ENCODE measurements around the gene TUT7.

TUT7 gene

GRCh38 chr9:86333651-86334050 is 20.6 kb downstream of the TUT7 start:
- peaks cover 20% of the 10 kb centered on the region for H3K4me1 ChIP-seq (ENCODE audit: control insufficient read depth, low read length)
- no peaks in the 10 kb centered on the region for H4K20me1 ChIP-seq (ENCODE audit: control insufficient read depth, insufficient read depth, low read depth, low read length)
- peaks cover 10% of the 10 kb centered on the region for H3F3A ChIP-seq (ENCODE audit: control insufficient read depth, insufficient read depth)
- no peaks in the 10 kb centered on the region for H3K9me3 ChIP-seq (ENCODE audit: control insufficient read depth, insufficient read depth, low read length)
- H3K9me2 ChIP-seq (replicated peaks; ENCODE audit: control insufficient read depth, low read length), result no peaks in the 10 kb centered on the region
- TF ChIP-seq, protein P1, sequence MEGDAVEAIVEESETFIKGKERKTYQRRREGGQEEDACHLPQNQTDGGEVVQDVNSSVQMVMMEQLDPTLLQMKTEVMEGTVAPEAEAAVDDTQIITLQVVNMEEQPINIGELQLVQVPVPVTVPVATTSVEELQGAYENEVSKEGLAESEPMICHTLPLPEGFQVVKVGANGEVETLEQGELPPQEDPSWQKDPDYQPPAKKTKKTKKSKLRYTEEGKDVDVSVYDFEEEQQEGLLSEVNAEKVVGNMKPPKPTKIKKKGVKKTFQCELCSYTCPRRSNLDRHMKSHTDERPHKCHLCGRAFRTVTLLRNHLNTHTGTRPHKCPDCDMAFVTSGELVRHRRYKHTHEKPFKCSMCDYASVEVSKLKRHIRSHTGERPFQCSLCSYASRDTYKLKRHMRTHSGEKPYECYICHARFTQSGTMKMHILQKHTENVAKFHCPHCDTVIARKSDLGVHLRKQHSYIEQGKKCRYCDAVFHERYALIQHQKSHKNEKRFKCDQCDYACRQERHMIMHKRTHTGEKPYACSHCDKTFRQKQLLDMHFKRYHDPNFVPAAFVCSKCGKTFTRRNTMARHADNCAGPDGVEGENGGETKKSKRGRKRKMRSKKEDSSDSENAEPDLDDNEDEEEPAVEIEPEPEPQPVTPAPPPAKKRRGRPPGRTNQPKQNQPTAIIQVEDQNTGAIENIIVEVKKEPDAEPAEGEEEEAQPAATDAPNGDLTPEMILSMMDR (IDR thresholded peaks at IDR 0.05; ENCODE audit: low read depth, low read length, poor library complexity, severe bottlenecking), result no peak
- no peak for TF ChIP-seq EZH2phosphoT487 (IDR thresholded peaks at IDR 0.05; ENCODE audit: borderline replicate concordance, low read length)
- no peak overlapping the region for H3K27ac ChIP-seq (ENCODE audit: low read depth, low read length)
- H3K4me2 ChIP-seq (ENCODE audit: low read length), result no peak overlapping the region
- H3K4me3 ChIP-seq (ENCODE audit: low read length), result no peak overlapping the region
- no peaks in the 10 kb centered on the region for H3K27me3 ChIP-seq (ENCODE audit: control insufficient read depth, low read length)
- H3K36me3 ChIP-seq (ENCODE audit: control insufficient read depth, low read length), result peaks cover 78% of the 10 kb centered on the region
- no peaks in the 10 kb centered on the region for H3K79me2 ChIP-seq (ENCODE audit: control insufficient read depth, low read length)

GRCh38 chr9:86330186-86330585 is 24.0 kb downstream of the TUT7 start:
- no peak overlapping the region for H3K4me3 ChIP-seq (ENCODE audit: low read length)
- no peaks in the 10 kb centered on the region for H3K27me3 ChIP-seq (ENCODE audit: control insufficient read depth, low read length)
- peaks cover 77% of the 10 kb centered on the region for H3K36me3 ChIP-seq (ENCODE audit: control insufficient read depth, low read length)
- no peaks in the 10 kb centered on the region for H3K79me2 ChIP-seq (ENCODE audit: control insufficient read depth, low read length)
- H3K9me2 ChIP-seq (replicated peaks; ENCODE audit: control insufficient read depth, low read length), result no peaks in the 10 kb centered on the region
- H3K4me1 ChIP-seq (ENCODE audit: control insufficient read depth, low read length), result peaks cover 5% of the 10 kb centered on the region
- no peak for TF ChIP-seq EZH2phosphoT487 (IDR thresholded peaks at IDR 0.05; ENCODE audit: borderline replicate concordance, low read length)
- TF ChIP-seq, protein P1 (IDR thresholded peaks at IDR 0.05; ENCODE audit: low read depth, low read length, poor library complexity, severe bottlenecking), result no peak
- no peak overlapping the region for H3K4me2 ChIP-seq (ENCODE audit: low read length)
- H4K20me1 ChIP-seq (ENCODE audit: control insufficient read depth, insufficient read depth, low read depth, low read length), result no peaks in the 10 kb centered on the region
- H3K9me3 ChIP-seq (ENCODE audit: control insufficient read depth, insufficient read depth, low read length), result no peaks in the 10 kb centered on the region
- H3F3A ChIP-seq (ENCODE audit: control insufficient read depth, insufficient read depth), result no peaks in the 10 kb centered on the region
- no peak overlapping the region for H3K27ac ChIP-seq (ENCODE audit: low read depth, low read length)

DNA sequence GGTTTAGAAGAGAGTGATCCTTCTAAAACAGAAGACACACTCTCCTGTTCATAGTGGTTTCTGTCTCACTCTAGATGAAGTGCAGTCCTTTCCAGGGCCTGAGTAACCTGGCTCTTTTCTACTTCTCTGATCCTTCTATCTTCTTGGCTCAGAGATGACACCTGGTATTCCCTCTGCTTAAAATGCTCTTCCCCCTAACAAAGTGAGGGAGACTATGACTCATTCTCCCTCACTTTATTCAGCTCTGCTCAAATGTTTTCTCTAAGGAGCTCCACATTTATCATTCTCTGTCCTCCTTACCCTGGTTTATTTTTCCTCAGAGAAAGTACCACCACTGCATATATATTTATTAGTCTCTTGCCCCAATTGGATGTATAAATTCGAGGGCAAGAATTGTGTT is 24.6 kb downstream of the TUT7 start:
- Histone ChIP-seq H4K20me1 (ENCODE audit: control insufficient read depth, insufficient read depth, low read depth, low read length) (no peaks in the 10 kb centered on the region), H3K4me2 (ENCODE audit: low read length) (no peak overlapping the region), H3K4me1 (ENCODE audit: control insufficient read depth, low read length) (peaks cover 10% of the 10 kb centered on the region), H3K79me2 (ENCODE audit: control insufficient read depth, low read length) (no peaks in the 10 kb centered on the region), H3K4me3 (ENCODE audit: low read length) (no peak overlapping the region), H3F3A (ENCODE audit: control insufficient read depth, insufficient read depth) (no peaks in the 10 kb centered on the region), H3K27me3 (ENCODE audit: control insufficient read depth, low read length) (no peaks in the 10 kb centered on the region), H3K9me2 (replicated peaks; ENCODE audit: control insufficient read depth, low read length) (no peaks in the 10 kb centered on the region), H3K27ac (ENCODE audit: low read depth, low read length) (no peak overlapping the region), H3K9me3 (ENCODE audit: control insufficient read depth, insufficient read depth, low read length) (no peaks in the 10 kb centered on the region), H3K36me3 (ENCODE audit: control insufficient read depth, low read length) (peaks cover 77% of the 10 kb centered on the region)
- TF ChIP-seq, protein P1 (IDR thresholded peaks at IDR 0.05; ENCODE audit: low read depth, low read length, poor library complexity, severe bottlenecking), result no peak
- TF ChIP-seq EZH2phosphoT487 (IDR thresholded peaks at IDR 0.05; ENCODE audit: borderline replicate concordance, low read length), result no peak

DNA sequence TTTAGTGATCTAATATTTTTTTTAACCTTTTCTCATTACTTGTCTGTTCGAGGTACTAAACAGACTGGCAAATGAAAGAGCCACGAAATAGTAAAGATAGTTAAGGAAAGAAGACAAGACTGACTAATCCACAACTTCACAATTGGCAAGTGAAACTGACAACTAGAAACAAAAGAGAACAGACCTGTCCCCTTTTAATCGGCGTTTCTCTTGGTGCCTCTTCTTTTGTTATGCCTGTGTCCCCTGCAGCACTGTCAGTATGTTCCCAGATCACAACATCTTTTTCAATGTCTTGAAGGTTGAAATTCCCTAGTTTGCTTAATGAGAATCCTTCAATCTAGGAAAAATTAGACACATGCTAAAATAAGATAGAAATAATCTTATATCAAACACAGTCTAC is 26.1 kb downstream of the TUT7 start:
- Histone ChIP-seq H3K79me2 (ENCODE audit: control insufficient read depth, low read length) (no peaks in the 10 kb centered on the region), H3K4me2 (ENCODE audit: low read length) (no peak overlapping the region), H3K27ac (ENCODE audit: low read depth, low read length) (no peak overlapping the region), H3K36me3 (ENCODE audit: control insufficient read depth, low read length) (peaks cover 77% of the 10 kb centered on the region), H3K4me1 (ENCODE audit: control insufficient read depth, low read length) (peaks cover 17% of the 10 kb centered on the region), H3K4me3 (ENCODE audit: low read length) (no peak overlapping the region), H3K9me2 (replicated peaks; ENCODE audit: control insufficient read depth, low read length) (no peaks in the 10 kb centered on the region), H3K27me3 (ENCODE audit: control insufficient read depth, low read length) (no peaks in the 10 kb centered on the region), H4K20me1 (ENCODE audit: control insufficient read depth, insufficient read depth, low read depth, low read length) (no peaks in the 10 kb centered on the region), H3K9me3 (ENCODE audit: control insufficient read depth, insufficient read depth, low read length) (no peaks in the 10 kb centered on the region), H3F3A (ENCODE audit: control insufficient read depth, insufficient read depth) (no peaks in the 10 kb centered on the region)
- TF ChIP-seq EZH2phosphoT487 (IDR thresholded peaks at IDR 0.05; ENCODE audit: borderline replicate concordance, low read length), result no peak
- TF ChIP-seq, protein P1 (IDR thresholded peaks at IDR 0.05; ENCODE audit: low read depth, low read length, poor library complexity, severe bottlenecking), result no peak
